Measurements from ENCODE around the gene MAPKAP1.

DNA sequence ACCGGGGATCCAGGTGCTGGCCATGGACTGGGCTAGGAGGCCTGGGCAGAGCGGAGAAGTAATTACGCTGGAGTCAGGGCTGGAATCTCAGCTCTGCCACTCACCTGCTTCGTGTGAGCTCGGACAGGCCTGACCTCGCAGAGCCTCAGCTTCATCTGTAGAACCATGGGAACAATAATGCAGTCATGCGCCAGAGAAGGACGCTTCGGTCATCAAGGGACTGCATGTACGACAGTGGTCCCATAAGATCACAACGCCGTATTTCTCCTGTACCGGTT lies 300.3 kb downstream of the MAPKAP1 start:
- TF ChIP-seq ZNF510 (CRISPR knock-in tag; IDR thresholded peaks at IDR 0.05; ENCODE audit: low read depth), result no peak
- TF ChIP-seq ZNF337 (CRISPR knock-in tag; IDR thresholded peaks at IDR 0.05; ENCODE audit: borderline replicate concordance, low read depth), result no peak
- no peak for TF ChIP-seq ZNF644 (CRISPR knock-in tag; IDR thresholded peaks at IDR 0.05; ENCODE audit: low read depth)

All from HepG2 (cell line).